Activated CD4-positive, alpha-beta T cell treated with anti-CD3 and anti-CD28 coated beads for 48 hours (primary cell): ENCODE measurements around the gene ZNF441.
"Not testable (repeated sequence)": the region's sequence is repeated elsewhere in the genome, so short reads cannot be mapped to it uniquely, and the experiment has no call there.

Experiments used
- DNase-seq: peaks from one replicate; pipeline ENCODE4 v3.0.0-alpha.2; 2020

ZNF441 gene

GRCh38 chr19:11781295-11782057 is 14.7 kb downstream of the ZNF441 start:
- no peak for DNase-seq

GRCh38 chr19:11783767-11784166 is 17.0 kb downstream of the ZNF441 start:
- DNase-seq = no peak

- no peak for DNase-seq
Measured at GRCh38 chr19:11784356-11784755, 17.6 kb downstream of the ZNF441 start.

- DNase-seq = no peak
Measured at GRCh38 chr19:11787536-11787935, 20.7 kb downstream of the ZNF441 start.

GRCh38 chr19:11792942-11793341 is 26.1 kb downstream of the ZNF441 start:
- DNase-seq = no peak

- peak; percentile 86 for DNase-seq
Measured at GRCh38 chr19:11797491-11797890, 30.7 kb downstream of the ZNF441 start.

GRCh38 chr19:11798391-11799330 is 31.9 kb downstream of the ZNF441 start, which contains the start of gene ZNF491:
Gene ZNF491, plus strand, starts transcription at chr19:11798523. Its CDS starts 7,431 bp downstream, at chr19:11805954.
- peak; percentile 93 for DNase-seq

GRCh38 chr19:11806354-11807098 is 39.7 kb downstream of the ZNF441 start:
- no peak for DNase-seq

- no peak for DNase-seq
Measured at GRCh38 chr19:11807099-11807380, 40.2 kb downstream of the ZNF441 start.

GRCh38 chr19:11813703-11814028 is 46.9 kb downstream of the ZNF441 start:
- no peak for DNase-seq

- peak; percentile 93 for DNase-seq
Measured at GRCh38 chr19:11814029-11814699, 47.4 kb downstream of the ZNF441 start, which contains the start of gene ZNF440. Gene ZNF440, plus strand, starts transcription at chr19:11814273. Its CDS starts 175 bp downstream, at chr19:11814448.

- DNase-seq = no peak
Measured at GRCh38 chr19:11814700-11815035, 47.9 kb downstream of the ZNF441 start.

GRCh38 chr19:11821474-11822109 is 54.8 kb downstream of the ZNF441 start:
- DNase-seq = no peak

- not testable (repeated sequence) for DNase-seq
Measured at GRCh38 chr19:11828957-11829876, 62.4 kb downstream of the ZNF441 start.

GRCh38 chr19:11832253-11832912 is 65.6 kb downstream of the ZNF441 start:
- no peak for DNase-seq

- DNase-seq = no peak
Measured at GRCh38 chr19:11833541-11833940, 66.7 kb downstream of the ZNF441 start.
